Neural cell (in vitro differentiated cells): ENCODE measurements around the gene SLC18A3. TPM values are rescaled to one million over a fixed set of nuclear protein-coding genes. Genes with fewer than 3 reads are reported as not detected.

Experiments
- H2AFZ ChIP-seq: fragments of 200-600, 300-800 bp; sonication (generic), shearing (Covaris generic); 2 replicates; pipeline ENCODE4 v1.6.0; 2014; ENCODE audit warnings: low read depth, mild to moderate bottlenecking, antibody characterized with exemption, low read length, moderate library complexity
- H3F3A ChIP-seq: fragments of 200-600 bp; shearing (Covaris generic); 2 replicates; pipeline ENCODE4 v1.6.1; 2016; ENCODE audit warnings: mild to moderate bottlenecking, moderate library complexity, mixed read lengths, antibody characterized with exemption, low read length; ENCODE audit not compliant: insufficient read depth, poor library complexity, severe bottlenecking
- H3K27ac ChIP-seq: fragments of 200-600, 300-800 bp; sonication (generic), shearing (Covaris generic); 2 replicates; pipeline ENCODE4 v1.5.1; 2014; ENCODE audit warnings: mild to moderate bottlenecking, low read length, moderate library complexity
- H3K27me3 ChIP-seq: fragments of 300-800, 200-600 bp; sonication (generic), shearing (Covaris generic); 2 replicates; pipeline ENCODE4 v1.6.0; 2014; ENCODE audit warnings: mild to moderate bottlenecking, low read depth, low read length, moderate library complexity; ENCODE audit not compliant: insufficient read depth
- H3K36me3 ChIP-seq: fragments of 300-800, 200-600 bp; sonication (generic), shearing (Covaris generic); 2 replicates; pipeline ENCODE4 v1.5.1; 2014; ENCODE audit warnings: mild to moderate bottlenecking, antibody characterized with exemption, low read length, moderate library complexity; ENCODE audit not compliant: insufficient read depth
- H3K4me2 ChIP-seq: fragments of 300-800, 200-600 bp; sonication (generic), shearing (Covaris generic); 2 replicates; pipeline ENCODE4 v1.6.0; 2014; ENCODE audit warnings: mild to moderate bottlenecking, low read length
- H3K4me3 ChIP-seq: fragments of 300-800, 200-600 bp; sonication (generic), shearing (Covaris generic); 2 replicates; pipeline ENCODE4 v1.5.1; 2014; ENCODE audit warnings: mild to moderate bottlenecking, low read length, moderate library complexity
- H3K79me2 ChIP-seq: fragments of 200-600 bp; shearing (Covaris generic); replicated peaks from 2 replicates; pipeline ENCODE4 v1.6.0; 2014; ENCODE audit warnings: mild to moderate bottlenecking, low read length, moderate library complexity; ENCODE audit not compliant: insufficient read depth
- H3K9ac ChIP-seq: fragments of 300-800, 200-600 bp; sonication (generic), shearing (Covaris generic); 2 replicates; pipeline ENCODE4 v1.6.1; 2016; ENCODE audit warnings: mild to moderate bottlenecking, low read length, mixed read lengths
- H3K9me2 ChIP-seq: fragments of 200-600 bp; shearing (Covaris generic); 2 replicates; pipeline ENCODE4 v1.6.1; 2016; ENCODE audit warnings: mild to moderate bottlenecking, low read length, mixed read lengths; ENCODE audit not compliant: insufficient read depth
- H3K9me3 ChIP-seq: fragments of 200-600, 300-800 bp; sonication (generic), shearing (Covaris generic); 2 replicates; pipeline ENCODE4 v1.6.1; 2016; ENCODE audit warnings: mild to moderate bottlenecking, mixed run types, low read length, moderate library complexity, mixed read lengths
- H4K20me1 ChIP-seq: fragments of 200-600 bp; shearing (Covaris generic); 2 replicates; pipeline ENCODE4 v1.6.1; 2016; ENCODE audit warnings: mild to moderate bottlenecking, mixed run types; ENCODE audit not compliant: insufficient read depth
- EP300 ChIP-seq: fragments of 450-650 bp; conservative IDR thresholded peaks from 2 replicates; pipeline ENCODE4 v1.6.1; 2014; ENCODE audit warnings: antibody characterized with exemption, mild to moderate bottlenecking, moderate library complexity; ENCODE audit not compliant: poor library complexity, severe bottlenecking
- EZH2 ChIP-seq: fragments of 200-600, 300-800 bp; shearing (Covaris generic), sonication (generic); IDR thresholded peaks from 2 replicates; pipeline ENCODE4 v1.6.1; 2014; ENCODE audit warnings: antibody characterized with exemption, low read length, borderline replicate concordance, mild to moderate bottlenecking; ENCODE audit not compliant: insufficient read depth, poor library complexity, severe bottlenecking
- MXI1 ChIP-seq: fragments of 450-650 bp; conservative IDR thresholded peaks from 2 replicates; pipeline ENCODE4 v1.6.1; 2014; ENCODE audit warnings: antibody characterized with exemption, mild to moderate bottlenecking; ENCODE audit not compliant: poor library complexity, severe bottlenecking
- POLR2AphosphoS5 ChIP-seq: IDR thresholded peaks from 2 replicates; pipeline ENCODE4 v1.6.1; 2012
- RAD21 ChIP-seq: fragments of 450-650 bp; conservative IDR thresholded peaks from 2 replicates; pipeline ENCODE4 v1.6.1; 2014; ENCODE audit warnings: antibody characterized with exemption, mild to moderate bottlenecking, moderate library complexity
- SMC3 ChIP-seq: fragments of 450-650 bp; conservative IDR thresholded peaks from 2 replicates; pipeline ENCODE4 v1.6.1; 2014; ENCODE audit warnings: antibody characterized with exemption, mild to moderate bottlenecking, moderate library complexity; ENCODE audit not compliant: poor library complexity
- TAF1 ChIP-seq: IDR thresholded peaks from 2 replicates; pipeline ENCODE4 v1.6.1; 2012; ENCODE audit warnings: low read depth
- polyA plus RNA-seq: library from polyadenylated mRNA; depleted of rRNA; stranded (reverse); fragments of >200 nt; gene quantifications from 2 replicates; pipeline ENCODE4 v1.2.3, GENCODE V29; 2014
- TF ChIP-seq, protein P1 (sequence below): fragments of 450-650 bp; IDR thresholded peaks from 2 replicates; pipeline ENCODE4 v1.5.1; 2014; ENCODE audit warnings: antibody characterized with exemption, mild to moderate bottlenecking, moderate library complexity; ENCODE audit not compliant: poor library complexity, severe bottlenecking
- TF ChIP-seq, protein P2 (sequence below): IDR thresholded peaks from 2 replicates; pipeline ENCODE4 v1.6.1; 2012; ENCODE audit warnings: borderline replicate concordance

Gene SLC18A3
- polyA plus RNA-seq, 1 donor from 2014 or later: not detected

DNA sequence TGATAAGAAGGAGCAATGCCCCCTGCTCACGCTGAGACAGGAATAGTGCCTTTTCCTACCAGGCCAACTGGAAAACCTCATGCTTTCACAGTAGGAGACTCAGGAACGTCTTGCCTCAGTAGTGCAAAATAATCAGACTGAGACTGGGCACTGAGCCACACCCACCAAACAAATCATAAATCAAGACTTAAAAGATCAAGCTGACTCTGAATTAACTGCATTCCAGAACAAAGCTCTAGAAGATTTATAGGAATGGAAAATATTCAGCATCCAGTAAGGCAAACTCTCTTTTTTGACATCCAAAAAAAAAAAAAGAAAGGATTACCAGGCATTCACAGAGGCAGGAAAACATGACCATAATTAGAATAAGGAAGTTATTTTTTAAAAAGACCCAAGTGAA is 30.5 kb upstream of the SLC18A3 start:
- H3K9me2 ChIP-seq: no peaks in the 10 kb centered on the region
- H3K9me3 ChIP-seq: no peaks in the 10 kb centered on the region
- no peak overlapping the region for H3K4me3 ChIP-seq
- H4K20me1 ChIP-seq: no peaks in the 10 kb centered on the region
- no peak overlapping the region for H2AFZ ChIP-seq
- H3K27me3 ChIP-seq: no peaks in the 10 kb centered on the region
- no peak overlapping the region for H3K4me2 ChIP-seq
- no peak overlapping the region for H3K27ac ChIP-seq
- H3K79me2 ChIP-seq: no peaks in the 10 kb centered on the region
- TF ChIP-seq EP300 (no peak), SMC3 (no peak), TAF1 (no peak), MXI1 (no peak), POLR2AphosphoS5 (no peak), EZH2 (no peak), RAD21 (no peak)
- TF ChIP-seq, protein P1, sequence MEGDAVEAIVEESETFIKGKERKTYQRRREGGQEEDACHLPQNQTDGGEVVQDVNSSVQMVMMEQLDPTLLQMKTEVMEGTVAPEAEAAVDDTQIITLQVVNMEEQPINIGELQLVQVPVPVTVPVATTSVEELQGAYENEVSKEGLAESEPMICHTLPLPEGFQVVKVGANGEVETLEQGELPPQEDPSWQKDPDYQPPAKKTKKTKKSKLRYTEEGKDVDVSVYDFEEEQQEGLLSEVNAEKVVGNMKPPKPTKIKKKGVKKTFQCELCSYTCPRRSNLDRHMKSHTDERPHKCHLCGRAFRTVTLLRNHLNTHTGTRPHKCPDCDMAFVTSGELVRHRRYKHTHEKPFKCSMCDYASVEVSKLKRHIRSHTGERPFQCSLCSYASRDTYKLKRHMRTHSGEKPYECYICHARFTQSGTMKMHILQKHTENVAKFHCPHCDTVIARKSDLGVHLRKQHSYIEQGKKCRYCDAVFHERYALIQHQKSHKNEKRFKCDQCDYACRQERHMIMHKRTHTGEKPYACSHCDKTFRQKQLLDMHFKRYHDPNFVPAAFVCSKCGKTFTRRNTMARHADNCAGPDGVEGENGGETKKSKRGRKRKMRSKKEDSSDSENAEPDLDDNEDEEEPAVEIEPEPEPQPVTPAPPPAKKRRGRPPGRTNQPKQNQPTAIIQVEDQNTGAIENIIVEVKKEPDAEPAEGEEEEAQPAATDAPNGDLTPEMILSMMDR: no peak
- TF ChIP-seq, protein P2, sequence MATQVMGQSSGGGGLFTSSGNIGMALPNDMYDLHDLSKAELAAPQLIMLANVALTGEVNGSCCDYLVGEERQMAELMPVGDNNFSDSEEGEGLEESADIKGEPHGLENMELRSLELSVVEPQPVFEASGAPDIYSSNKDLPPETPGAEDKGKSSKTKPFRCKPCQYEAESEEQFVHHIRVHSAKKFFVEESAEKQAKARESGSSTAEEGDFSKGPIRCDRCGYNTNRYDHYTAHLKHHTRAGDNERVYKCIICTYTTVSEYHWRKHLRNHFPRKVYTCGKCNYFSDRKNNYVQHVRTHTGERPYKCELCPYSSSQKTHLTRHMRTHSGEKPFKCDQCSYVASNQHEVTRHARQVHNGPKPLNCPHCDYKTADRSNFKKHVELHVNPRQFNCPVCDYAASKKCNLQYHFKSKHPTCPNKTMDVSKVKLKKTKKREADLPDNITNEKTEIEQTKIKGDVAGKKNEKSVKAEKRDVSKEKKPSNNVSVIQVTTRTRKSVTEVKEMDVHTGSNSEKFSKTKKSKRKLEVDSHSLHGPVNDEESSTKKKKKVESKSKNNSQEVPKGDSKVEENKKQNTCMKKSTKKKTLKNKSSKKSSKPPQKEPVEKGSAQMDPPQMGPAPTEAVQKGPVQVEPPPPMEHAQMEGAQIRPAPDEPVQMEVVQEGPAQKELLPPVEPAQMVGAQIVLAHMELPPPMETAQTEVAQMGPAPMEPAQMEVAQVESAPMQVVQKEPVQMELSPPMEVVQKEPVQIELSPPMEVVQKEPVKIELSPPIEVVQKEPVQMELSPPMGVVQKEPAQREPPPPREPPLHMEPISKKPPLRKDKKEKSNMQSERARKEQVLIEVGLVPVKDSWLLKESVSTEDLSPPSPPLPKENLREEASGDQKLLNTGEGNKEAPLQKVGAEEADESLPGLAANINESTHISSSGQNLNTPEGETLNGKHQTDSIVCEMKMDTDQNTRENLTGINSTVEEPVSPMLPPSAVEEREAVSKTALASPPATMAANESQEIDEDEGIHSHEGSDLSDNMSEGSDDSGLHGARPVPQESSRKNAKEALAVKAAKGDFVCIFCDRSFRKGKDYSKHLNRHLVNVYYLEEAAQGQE: no peak
- no peaks in the 10 kb centered on the region for H3F3A ChIP-seq
- no peaks in the 10 kb centered on the region for H3K36me3 ChIP-seq
- H3K9ac ChIP-seq: no peak overlapping the region

DNA sequence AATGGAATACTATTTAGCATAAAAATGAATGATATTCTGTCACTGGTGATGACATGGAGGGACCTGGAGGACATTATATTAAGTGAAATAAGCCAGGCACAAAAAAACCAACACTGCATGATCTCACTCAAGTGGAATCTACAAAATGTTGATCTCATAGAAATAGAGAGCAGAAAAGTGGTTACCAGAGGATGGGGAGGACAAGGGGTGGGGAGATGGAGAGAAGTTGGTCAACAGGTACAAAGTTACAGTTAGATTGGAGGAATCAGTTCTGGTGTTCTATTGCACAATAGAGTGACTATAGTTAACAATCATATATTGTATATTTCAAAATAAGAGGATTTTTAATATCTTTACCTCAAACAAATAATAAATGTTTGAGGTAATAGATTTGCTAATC is 24.7 kb upstream of the SLC18A3 start:
- no peak overlapping the region for H3K4me2 ChIP-seq
- no peaks in the 10 kb centered on the region for H3K9me3 ChIP-seq
- no peak overlapping the region for H3K27ac ChIP-seq
- TF ChIP-seq RAD21 (no peak), SMC3 (no peak), TAF1 (no peak), EZH2 (no peak), POLR2AphosphoS5 (no peak), MXI1 (no peak), EP300 (no peak)
- TF ChIP-seq, protein P2: no peak
- TF ChIP-seq, protein P1: no peak
- H3F3A ChIP-seq: no peaks in the 10 kb centered on the region
- no peak overlapping the region for H2AFZ ChIP-seq
- no peaks in the 10 kb centered on the region for H3K79me2 ChIP-seq
- no peaks in the 10 kb centered on the region for H3K36me3 ChIP-seq
- no peak overlapping the region for H3K4me3 ChIP-seq
- H3K9ac ChIP-seq: no peak overlapping the region
- no peaks in the 10 kb centered on the region for H3K9me2 ChIP-seq
- no peaks in the 10 kb centered on the region for H3K27me3 ChIP-seq
- H4K20me1 ChIP-seq: no peaks in the 10 kb centered on the region
